Stimulated activated CD8-positive, alpha-beta memory T cell treated with anti-CD3 and anti-CD28 coated beads, Interleukin-2, amount 100 ng/mL, for 1 hour (primary cell): Measurements from ENCODE around the gene SAG.

Experiments used
- DNase-seq, 2 donors: peaks; one replicate each; pipeline ENCODE4 v3.0.0-alpha.2; 2020; ENCODE audit warnings: low read depth in 2 of 2

Gene SAG

DNA sequence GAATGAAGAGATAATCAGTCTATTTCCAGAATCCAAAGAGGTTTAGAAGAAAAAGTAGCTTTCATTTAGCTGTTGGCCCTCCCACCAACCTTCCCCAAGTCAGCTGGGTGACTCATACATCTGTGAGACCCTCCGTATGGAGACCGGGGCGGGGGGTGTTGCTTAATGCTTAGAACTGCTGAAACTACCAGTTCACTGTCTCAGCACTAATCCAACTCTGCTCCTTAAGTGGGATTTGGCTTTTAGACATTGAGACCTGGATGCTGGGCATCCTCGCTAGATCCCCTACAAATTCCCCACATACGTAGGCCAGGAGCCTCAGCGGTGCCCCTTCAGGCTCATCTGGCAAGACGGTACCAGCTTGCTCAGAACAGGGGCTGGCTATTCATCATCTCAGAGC, at the start of gene SAG:
SAG (plus strand) TSS at position 252 of the 400 bp plus-strand sequence. CDS start 1,374 bp downstream, outside the sequence.
- DNase-seq: no peak

DNA sequence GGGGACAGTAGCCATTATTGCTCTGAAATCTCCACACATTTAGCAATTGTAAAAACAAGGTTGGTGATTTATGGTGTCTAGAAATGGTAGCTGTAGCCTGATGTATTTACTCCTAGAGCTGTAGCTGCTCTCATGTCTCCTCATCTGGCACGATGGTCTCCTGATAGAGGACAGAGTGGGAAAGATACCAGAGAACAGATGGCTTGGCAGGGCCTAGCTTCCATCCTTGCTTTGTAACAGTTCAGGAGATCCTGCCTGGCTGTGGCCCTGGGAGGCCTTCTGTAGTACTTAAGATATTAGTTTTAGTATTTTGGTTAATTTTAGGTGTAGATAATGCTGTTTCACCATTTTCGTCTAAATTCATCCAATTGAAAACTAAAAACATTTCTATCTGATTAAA, 49.4 kb upstream of the SAG start:
- no peak for DNase-seq

DNA sequence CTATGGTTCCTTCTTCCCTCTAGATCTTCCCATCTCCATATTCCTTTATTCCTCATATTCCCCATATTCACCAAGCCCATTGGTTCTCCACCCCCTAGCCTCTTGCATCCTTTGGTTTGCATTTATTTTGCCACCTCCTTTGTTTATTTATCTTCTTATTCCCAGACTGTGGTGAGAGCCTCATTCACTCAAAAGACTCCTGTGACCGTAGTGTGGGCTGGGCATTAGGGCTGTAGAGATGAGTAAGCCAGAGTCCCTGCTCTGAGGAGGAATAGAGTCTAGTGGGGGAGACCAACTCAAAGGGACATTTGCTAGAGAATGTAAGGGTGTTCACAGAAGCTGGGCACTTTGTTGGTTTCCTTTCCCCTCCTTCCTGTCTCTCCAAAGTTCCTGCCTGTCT, 47.9 kb upstream of the SAG start:
- DNase-seq: no peak

DNA sequence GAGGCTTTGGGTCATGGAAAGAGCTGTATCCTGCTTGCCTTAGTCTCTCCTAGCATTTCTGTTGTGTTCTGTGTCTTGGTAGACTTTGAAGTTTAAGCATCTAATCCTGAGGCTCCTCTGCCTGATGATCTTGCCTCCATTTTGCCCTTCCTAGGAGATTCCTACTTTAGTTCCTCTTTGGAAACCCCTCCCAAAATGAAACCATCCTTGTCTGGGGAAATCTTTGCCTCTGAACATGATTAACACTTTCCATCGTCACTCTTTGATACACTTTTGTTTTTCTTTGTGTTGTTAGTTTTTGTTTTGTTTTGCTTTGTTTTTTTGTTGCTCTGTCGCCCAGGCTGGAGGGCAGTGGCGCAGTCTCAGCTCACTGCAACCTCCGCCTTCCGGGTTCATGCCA, 47.0 kb upstream of the SAG start:
- no peak for DNase-seq

DNA sequence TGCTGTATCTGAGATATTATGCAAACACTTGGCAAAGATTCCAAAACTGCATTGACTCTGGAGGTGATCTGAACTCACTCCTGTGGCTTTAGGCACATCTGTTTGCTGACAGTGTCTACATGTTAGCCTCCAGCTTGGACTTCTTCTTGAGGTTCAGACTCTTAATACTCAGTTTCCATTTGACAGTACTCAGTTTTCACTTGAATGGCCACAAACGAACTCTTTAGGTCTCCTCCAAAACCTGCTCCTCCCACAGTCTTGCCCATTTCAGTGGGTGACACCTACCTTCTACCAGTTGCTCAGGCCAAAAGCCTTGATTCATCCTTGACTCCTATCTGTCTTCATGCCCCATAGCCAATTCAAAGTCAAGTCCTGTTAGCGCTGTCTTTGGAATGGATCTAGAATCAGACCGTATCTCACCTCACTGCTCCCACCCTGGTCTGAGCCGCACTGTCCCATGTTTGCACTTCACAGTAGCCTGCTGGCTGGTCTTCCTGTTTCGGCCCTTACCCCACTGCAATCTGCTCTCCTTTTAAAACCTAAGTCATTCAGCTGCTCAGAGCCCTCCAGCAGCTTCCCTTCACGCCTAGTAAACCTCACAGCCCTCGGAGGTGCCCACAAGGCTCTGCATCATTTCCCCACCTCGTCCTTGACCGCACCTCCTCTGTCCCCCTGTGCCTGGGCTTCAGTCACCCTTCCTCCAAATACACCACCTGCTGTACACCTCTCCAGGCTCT, 45.6 kb upstream of the SAG start:
- no peak for DNase-seq

DNA sequence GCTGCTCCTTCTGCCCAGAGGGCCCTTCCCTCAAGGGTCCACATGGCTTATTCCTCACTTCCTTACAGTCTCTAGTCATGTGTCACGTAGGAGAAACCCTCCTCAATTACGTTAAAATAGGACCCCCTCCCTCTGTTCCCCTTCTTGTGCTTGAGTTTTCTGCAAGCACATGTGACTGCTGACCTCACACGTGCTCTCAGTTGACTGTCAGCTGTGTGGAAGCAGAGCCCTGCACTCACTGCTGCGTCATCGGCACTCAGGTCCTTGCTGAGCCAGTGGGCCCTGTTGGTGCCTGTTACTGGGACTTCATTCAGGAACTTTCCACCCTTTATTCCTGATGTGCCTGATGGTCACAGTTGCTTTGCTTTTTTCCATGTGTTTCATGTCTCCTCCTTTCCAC, 45.1 kb upstream of the SAG start:
- no peak for DNase-seq

DNA sequence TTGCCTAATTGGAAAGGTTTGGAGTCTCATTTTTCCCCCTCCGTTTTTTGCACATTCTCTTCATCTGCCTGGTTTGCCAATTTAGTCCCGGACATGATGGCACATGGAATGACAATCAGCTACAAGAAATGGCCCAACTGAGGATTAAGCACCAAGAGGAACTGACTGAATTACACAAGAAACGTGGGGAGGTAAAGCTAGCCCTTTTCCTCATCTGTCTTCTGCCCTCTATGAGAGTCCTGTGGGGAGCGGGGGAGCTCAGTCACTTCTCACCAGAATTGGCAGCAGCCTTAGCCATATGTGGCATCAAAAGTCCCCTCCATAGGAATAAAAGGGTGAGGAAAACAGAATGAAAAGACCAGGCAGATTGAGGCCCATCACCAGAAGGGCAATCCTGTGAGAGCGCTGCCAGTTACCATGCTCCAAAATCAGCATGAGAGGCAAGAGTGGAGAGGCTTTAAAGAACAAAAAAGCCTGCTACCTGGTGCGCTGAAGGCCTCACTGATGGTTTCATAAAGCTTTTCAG, 44.5 kb upstream of the SAG start:
- no peak for DNase-seq

DNA sequence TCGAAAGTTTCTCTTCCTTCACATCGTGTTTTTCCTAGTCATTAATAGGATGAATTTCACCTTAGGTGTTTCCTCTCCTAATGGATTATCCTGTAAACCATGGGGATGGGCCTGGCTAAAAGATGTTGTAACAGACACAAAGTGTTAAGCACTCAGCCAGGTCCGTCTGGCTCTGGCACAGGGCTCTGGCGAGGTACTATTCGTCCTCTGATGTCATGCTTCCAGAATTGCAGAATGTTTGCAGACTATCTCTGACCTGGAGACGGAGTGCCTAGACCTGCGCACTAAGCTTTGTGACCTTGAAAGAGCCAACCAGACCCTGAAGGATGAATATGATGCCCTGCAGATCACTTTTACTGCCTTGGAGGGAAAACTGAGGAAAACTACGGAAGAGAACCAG, 42.9 kb upstream of the SAG start:
- DNase-seq: no peak

DNA sequence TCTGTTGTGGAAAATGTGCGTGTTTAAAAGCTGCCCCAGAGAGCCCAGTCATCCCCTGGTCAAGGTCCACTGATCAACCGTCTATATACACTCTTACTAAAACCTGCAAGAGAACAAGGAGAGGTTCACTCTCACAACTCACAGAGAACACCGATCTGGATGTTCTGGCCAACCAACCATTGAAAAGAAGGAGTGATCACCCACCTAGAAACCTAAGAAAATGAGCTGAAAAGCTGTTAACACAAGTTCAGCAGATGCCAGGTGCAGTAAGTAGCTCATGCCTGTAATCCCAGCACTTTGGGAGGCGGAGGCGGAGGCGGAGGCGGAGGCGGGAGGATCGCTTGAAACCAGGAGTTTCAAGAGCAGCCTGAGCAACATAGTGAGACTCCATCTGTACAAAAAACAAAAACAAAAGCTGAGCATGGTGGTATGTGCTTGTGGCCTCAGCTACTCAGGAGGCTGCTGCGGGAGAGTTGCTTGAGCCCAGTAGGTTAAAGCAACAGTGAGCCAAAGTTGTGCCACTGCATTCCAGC, 41.7 kb upstream of the SAG start:
- DNase-seq: no peak

DNA sequence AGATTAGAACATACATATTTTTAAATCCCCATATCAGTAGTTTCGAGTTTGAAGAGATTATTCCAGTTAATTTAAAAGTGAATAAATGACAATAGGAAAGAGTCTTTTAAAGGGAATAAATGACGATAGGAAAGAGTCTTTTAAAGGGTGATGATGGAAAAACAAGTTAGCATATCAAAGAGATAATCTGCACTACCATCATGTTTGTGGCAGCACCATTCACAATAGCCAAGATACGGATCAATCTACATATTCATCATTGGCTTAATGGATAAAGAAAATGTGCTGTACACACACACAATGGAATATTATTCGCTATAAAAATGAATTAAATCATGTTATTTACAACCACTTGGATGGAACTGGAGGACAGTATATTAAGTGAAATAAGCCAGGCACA, 41.1 kb upstream of the SAG start:
- no peak for DNase-seq

DNA sequence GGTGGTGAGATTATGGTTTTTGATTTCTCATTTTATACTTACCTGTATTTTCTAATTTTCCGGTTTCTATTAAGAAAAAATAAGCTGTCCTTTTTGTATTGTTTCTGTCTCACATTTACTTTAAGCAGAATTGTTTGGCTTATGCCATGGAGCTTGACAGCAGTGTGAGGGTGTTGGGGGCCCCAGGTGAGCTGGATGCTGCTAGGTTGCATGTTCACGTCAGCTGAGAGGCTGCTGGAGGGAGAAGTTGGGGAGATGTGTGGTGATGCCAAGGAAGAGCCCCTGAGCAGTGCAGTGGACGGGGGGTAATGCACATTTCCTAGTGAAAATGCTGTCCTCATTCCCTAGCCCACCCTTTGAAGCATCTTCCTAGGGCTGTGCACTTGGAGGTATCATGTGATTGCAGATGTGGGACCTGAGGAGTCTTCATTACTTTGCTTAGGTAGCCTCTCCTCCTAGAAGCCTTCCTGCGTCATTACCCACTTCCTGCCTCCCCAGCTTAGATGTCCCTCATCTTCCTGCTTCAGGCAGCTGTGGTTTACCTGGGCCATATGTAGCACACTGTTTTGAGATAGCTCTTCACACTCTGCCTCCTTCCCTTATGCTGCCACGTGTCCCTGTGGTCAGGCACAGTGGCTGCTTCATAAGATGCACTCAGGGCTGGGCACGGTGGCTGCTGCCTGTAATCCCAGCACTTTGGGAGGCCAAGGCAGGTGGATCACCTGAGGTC, 39.9 kb upstream of the SAG start:
- peak; percentile 56 to 61 for DNase-seq

DNA sequence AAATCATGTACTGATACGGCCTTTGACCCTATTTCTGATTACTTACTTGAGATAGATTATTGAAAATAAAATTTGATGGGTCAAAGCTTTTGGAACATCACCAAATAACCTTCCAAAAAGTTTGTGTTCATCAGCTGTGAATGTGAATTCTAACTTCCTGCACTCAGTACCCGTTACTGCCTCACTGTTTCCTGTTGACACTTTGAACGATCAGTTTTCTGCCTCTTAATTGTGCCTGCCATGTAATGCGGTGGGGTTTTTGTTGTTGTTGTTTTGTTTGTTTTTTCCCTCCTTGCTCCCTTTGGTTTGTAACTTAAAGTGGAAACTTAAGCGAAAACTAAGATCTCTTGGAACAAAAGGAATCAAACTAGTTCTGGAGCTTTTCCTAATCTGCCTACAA, 37.2 kb upstream of the SAG start:
- DNase-seq: no peak

DNA sequence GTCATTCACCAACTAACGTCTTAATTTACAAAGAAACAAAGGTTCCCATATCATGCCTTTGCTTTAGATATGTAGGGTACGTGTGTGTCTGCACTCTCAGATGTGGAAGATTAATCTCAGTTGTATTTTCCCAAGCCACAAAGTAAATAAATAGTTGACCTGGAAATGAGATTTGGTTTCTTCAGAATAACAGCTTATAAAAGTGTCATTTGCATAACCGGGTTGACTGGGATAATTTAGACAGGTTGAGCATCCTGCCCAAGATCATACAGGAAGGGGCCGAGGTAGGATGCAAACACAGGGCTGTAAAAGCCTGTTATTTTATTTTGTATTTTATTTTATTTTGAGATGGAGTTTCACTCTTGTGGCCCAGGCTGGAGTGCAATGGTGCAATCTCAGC, 36.7 kb upstream of the SAG start:
- no peak for DNase-seq

DNA sequence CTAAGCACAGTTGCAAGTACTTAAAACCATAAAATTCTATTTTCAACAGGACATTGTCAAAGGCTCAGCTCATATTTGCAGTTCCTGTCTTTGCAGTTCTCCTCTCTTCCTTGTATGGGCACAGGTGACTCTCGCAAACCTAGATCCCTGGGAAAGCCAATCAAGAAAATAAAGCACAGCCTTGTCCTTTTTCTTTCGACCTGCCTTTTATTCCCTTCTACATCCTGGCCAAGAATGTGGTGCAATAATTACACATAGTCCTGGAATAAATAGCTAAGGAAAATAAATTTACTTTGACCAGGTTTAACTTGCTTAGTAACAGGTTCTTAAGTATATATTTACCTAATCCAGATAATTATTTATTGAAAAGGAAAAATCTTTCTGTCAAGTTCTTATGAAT, 35.9 kb upstream of the SAG start:
- DNase-seq: no peak

DNA sequence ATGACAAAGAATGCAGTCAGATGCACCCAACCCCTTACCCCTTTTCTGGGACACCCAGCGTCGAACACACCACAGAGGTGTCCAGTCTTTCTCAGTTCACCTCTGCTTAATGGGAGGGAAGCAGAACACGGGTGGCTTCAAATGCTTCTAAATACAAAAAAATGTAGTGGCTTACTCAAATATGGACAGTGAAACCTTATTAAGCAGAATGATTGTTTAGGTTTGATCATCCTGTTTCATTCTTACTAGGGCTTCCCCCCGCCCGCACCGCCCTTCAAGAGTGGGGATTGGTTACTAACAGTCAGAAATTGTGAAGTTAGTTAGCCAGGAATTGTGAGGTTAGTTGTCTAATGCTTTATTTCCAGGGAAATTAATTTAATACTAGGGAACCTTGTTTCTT, 34.5 kb upstream of the SAG start:
- DNase-seq: no peak

DNA sequence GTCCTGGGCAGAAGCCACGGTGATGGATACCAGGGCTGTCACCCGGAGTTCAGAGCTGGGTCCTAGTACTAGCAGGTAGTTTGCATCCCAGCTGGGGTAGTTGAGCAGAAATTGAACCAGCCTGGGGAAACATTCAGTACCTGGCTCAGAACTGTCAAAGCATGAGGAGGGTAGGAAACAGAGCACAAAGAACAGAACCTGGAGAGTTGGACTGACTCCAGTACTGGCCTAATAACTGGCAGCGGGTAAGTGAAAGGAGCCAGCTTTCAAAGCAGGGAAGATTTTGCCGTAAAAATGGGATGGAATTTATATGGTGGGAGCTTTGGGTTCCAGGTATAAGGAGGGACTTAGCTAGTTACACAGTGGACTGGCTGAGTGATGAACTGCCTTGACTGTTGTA, 32.4 kb upstream of the SAG start:
- DNase-seq: no peak

DNA sequence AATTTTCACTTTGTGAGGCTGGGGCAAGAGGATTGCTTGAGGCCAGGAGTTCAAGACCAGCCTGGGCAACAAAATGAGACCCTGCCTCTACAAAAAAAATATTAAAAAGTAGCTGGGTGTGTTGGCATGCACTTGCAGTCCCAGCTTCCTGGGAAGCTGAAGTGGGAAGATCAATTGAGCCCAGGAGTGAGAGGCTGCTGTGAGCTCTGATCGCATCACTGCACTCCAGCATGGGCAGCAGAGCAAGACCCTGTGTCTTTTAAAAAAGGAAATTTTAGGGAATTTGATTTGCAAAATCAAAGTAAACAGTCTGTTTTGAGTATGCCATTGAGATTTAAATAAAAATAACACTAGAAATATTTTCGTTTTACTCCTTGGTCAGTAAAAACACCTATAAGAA, 28.7 kb upstream of the SAG start:
- DNase-seq: no peak

DNA sequence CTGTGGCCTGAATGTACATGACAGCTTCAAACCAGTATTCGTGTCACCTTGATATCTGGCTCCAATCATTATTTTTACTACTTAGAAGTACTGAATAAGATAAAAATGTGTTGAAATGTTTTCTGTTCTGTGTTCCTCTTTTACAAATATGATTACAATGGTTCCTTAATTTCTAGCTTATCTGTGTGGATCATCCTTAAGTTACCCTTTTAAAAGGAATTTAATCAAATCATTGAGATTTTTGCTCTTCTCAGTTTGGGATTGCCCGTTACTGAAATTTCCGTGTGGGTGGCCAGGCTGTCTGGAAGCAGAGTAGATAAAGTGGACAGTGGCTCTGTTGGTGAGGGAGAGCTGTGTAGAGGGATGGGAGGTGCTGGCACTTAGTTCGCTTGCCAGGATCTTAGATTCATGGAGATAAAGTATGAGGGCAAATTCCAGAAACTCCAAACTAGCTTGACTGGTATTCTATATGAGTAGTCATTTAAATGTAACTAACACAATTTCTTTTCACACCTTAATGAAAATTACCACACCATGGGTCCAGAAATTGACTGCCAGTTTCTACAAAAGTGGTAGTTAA, 27.4 kb upstream of the SAG start:
- no peak for DNase-seq

DNA sequence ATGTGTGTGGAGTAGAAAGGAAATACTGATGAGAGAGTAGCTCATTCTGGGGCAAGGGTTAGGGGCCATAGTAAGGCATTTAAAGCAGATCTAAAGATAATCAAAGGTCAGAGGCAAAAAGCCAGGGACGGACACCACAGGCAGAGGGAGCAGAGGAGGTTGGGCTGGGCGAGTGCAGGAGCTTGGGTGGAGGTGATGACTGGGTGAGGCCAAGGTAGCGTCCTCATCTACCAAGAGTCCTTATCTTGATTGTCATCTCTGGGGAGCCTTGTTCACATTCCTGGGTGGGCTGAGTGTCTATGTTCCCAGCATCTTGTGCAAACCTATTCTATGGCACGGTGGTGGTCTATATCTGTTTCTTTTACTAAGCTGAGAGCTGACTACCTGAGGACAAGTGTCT, 26.1 kb upstream of the SAG start:
- DNase-seq: no peak

DNA sequence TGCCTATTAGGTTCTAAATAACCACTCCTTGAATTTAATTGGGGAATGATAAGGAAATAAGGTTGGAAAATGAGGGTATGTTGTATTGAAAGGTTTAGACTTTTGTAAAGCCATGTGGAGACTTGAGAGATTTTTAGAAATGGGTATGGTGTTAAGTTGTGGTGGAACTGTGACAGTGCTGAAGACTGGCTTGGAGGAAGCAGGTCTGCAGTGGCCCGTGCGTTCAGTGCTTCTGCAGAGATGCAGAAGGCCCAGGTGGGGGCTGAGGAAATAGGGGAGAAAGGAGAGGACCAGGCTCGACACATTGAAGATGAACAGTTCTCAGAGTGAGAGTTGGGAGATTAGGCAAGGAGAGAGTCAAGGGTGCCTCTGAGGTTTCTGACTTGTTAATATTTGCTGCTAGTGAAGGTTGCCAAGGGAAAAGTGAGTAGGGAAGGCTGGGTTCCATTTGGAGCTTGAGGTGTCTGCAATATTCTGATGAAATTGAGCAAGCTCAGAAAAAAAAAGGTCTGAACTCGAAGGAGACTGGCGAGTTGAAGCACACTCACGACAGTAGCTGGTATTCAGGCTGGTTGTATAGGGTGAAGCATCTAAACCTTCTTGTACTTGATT, 25.5 kb upstream of the SAG start:
- no peak for DNase-seq

DNA sequence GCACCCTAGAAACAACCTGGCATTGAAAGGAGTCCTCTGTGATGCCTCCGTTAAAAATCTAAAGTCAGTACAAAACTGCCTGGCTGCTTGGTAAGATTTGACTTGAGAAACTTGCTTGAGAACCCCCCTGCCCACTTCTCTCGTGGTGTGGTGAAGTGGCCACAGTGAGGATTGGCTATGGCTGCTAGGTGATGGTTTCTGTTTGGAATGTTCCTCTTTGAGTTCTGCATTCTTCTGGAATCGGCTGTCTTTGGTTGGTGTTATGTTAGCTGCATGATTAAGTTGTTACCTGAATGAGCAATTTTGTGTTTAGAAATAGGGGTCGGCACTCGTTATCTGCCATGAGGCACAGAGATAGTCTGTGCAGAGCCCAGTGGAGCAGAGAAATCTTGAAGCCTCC, 21.7 kb upstream of the SAG start:
- no peak for DNase-seq

DNA sequence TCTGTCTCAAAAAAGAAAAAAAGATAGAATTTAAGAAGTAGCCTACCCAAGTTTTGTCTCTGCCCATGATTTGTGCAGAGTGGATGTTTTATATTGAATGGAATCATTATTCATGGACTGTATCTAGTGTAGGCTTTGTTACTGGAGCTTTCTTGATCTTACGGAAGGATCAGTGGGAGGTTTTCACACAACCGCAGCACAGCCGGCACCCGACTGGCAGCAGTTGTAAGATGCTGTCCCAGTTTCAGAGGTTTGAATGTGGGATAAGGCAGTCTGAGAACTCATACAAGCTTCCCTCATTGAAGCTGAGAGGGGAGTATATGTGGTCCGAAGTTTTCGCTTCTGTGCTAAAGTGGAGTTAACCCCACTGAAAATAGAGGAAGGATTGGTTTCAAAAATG, 19.7 kb upstream of the SAG start:
- DNase-seq: no peak
